GM13976 (cell line): ENCODE data around the gene SAMD4A.

ENCODE experiments used
- DNase-seq: peaks from one replicate; pipeline ENCODE4 v3.0.0; 2012; ENCODE audit warnings: low spot score
- CTCF ChIP-seq: IDR thresholded peaks from 2 replicates; pipeline ENCODE4 v1.5.1; 2012; ENCODE audit warnings: borderline replicate concordance, mild to moderate bottlenecking; ENCODE audit not compliant: insufficient read depth; ENCODE audit errors: extremely low read depth, missing control alignments, control extremely low read depth
- in situ Hi-C: fragments of 300-500 bp; cut with MboI; formaldehyde crosslinking; loops from one replicate; pipeline ENCODE4 v1.12.0; 2022; ENCODE audit warnings: low sequenced_read_pairs, mixed read lengths, inconsistent platforms; ENCODE audit not compliant: unreplicated experiment

Gene SAMD4A

GRCh38 chr14:54629635-54630360 is 62.9 kb downstream of the SAMD4A start:
- in situ Hi-C loops = no loop called here
- DNase-seq = no peak
- TF ChIP-seq CTCF = no peak

DNA sequence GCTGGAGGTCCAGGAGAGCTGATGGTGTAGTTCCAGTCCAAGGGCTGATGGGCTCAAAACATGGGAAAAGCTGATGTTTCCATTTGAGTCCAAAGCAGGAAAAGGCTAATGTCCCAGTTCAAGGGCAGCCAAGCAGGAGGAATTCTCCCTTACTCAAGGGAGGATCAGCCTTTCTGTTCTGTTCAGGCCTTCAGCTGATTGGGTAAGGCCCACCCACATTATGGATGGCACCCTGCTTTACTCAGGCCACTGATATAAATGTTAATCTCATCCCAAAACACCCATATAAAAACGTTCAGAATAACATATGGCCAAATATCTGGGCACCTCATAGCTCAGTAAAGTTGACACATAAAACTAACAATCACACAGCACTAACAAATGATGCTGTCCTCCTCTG is 64.1 kb downstream of the SAMD4A start:
- DNase-seq = no peak
- TF ChIP-seq CTCF = no peak
- in situ Hi-C loops = no loop called here

DNA sequence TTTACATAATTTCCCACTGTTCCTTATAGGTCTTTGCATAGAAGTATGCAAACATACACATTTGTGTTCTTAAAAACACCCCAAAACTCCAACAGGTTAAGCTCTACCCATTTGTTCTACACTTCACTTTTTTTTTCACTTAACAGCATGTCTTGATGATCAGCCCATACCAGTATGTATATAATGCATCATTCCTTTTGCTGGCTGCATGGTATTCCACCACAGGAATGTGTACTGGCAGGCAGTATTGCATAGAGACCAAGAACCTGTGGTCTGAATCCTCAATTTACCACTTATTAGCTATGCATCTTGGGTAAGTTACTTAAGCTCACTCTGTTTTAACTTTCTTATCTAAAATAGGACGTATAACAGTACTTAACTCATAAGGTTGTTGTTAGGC is 65.5 kb downstream of the SAMD4A start:
- TF ChIP-seq CTCF = no peak
- in situ Hi-C loops = no loop called here
- DNase-seq = no peak

DNA sequence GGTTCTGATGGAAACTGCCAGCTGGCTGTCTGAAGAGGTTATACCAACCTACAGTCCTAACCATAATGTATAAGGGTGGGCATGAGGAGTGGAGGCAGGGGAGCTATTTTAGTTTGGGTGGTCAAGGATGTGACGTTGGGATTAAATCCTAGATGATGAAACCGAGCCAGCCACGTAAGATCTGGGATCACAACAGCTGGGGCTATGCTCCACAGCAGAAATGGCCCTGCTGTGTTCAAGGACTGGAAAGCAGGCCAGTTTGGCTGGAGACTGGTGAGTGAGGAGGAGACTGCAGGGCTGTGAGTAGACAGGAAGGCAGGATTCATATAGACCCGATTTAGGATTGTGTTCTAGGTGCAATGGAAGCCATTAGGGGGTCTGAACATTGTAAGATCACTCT is 66.1 kb downstream of the SAMD4A start:
- no peak for DNase-seq
- no peak for TF ChIP-seq CTCF
- in situ Hi-C loops = no loop called here

DNA sequence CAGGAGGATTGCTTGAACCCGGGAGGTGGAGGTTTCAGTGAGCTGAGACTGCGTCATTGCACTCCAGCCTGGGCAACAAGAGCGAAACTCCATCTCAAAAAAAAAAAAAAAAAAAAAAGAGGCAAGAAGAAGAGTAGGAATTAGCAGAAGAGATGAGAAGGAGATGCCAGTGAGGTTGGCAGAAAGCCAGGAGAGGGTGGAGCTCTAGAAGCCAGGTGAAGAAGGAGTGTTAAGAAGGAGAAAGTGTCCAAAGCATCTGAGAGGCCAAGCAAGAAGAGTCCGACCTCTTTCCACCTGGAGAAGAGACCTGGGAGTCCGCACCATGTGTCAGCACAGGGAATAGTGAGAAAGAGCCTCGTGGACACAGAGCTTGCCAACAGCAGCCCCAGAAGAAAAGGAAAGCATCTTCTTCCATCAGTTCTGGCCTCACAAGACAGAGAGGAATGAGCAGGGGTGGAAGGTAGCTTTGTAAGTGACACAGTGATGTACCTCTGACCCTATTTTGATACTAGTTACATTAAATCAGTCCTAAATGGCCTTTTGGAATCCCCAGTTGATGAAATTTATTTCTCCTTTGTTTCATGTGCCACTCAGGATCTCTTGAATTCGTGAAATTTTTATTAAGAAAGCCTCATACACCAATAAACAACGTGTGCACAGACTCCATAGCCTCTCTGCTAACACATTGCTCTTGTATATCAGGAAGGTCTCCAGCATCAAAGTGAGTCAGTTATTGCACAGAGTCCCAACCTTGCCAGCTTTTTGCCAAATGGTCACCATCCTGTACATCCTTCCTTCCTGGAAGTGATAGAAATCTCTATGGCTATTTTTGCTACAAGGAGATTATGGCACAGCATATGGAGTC is 70.6 kb downstream of the SAMD4A start:
- TF ChIP-seq CTCF = no peak

GRCh38 chr14:54638135-54638446 is 71.2 kb downstream of the SAMD4A start:
- in situ Hi-C loops = no loop called here
- no peak for DNase-seq
- no peak for TF ChIP-seq CTCF

More for the DNA sequence above, 70.6 kb downstream of the SAMD4A start:
- no peak for DNase-seq
- in situ Hi-C loops = no loop called here
